Lower lobe of right lung (tissue), 2 donors: ENCODE data around the gene OLFM1. TPM values are rescaled to one million over a fixed set of nuclear protein-coding genes. Genes with fewer than 3 reads are reported as not detected.
A peak's percentile ranks its signal among the peaks of the same experiment; 100 is the strongest.

Source experiments
- ATAC-seq, 2 donors: fragments of 200-7000 bp; cut with Tn5 transposase; one replicate each; pipeline ENCODE4 v1.9.1; 2020 to 2022; ENCODE audit warnings: mild to moderate bottlenecking in 2 of 2, moderate library complexity in 2 of 2
- DNase-seq: peaks from one replicate; pipeline ENCODE4 v3.0.0-alpha.2; 2020
- H3K27ac ChIP-seq: fragments of 200-600 bp; one replicate; pipeline ENCODE4 v1.8.0; 2022
- H3K27me3 ChIP-seq: fragments of 200-600 bp; one replicate; pipeline ENCODE4 v1.8.0; 2022; ENCODE audit warnings: low read depth
- H3K36me3 ChIP-seq: fragments of 200-600 bp; one replicate; pipeline ENCODE4 v1.8.0; 2022; ENCODE audit warnings: mild to moderate bottlenecking
- H3K4me1 ChIP-seq: fragments of 200-600 bp; one replicate; pipeline ENCODE4 v1.8.0; 2022
- H3K4me3 ChIP-seq: fragments of 200-600 bp; one replicate; pipeline ENCODE4 v1.8.0; 2022; ENCODE audit warnings: mild to moderate bottlenecking
- H3K9me3 ChIP-seq: fragments of 200-600 bp; one replicate; pipeline ENCODE4 v1.8.0; 2022
- CTCF ChIP-seq: fragments of 200-600 bp; IDR thresholded peaks from one replicate; pipeline ENCODE4 v1.8.0; 2022; ENCODE audit warnings: antibody characterized with exemption, mild to moderate bottlenecking
- intact Hi-C: fragments of 100-400 bp; cut with DNase I; formaldehyde crosslinking; loops from one replicate; pipeline ENCODE4 v1.11.0; 2022
- total RNA-seq: library from RNA; stranded (reverse); fragmentation: NEBNext Ultra II Directional; extraction: Animal tissue kit (Norgen Biotek cat#: 25700); gene quantifications from one replicate; pipeline ENCODE4 v1.2.1, GENCODE V29; 2021
- donor health status: DM: no; HTN: yes; CAD: no; lungs with severe emphysema.

The OLFM1 gene
- total RNA-seq, 1 donor from 2014 or later = 24.1 TPM

GRCh38 chr9:135067096-135067710 lies 20.3 kb upstream of the OLFM1 start:
- no peaks in the 10 kb centered on the region for H3K4me1 ChIP-seq
- H3K27me3 ChIP-seq = peaks cover 22% of the 10 kb centered on the region
- no peak for TF ChIP-seq CTCF
- H3K9me3 ChIP-seq = peaks cover 5% of the 10 kb centered on the region
- no peaks in the 10 kb centered on the region for H3K36me3 ChIP-seq
- ATAC-seq (no peak), DNase-seq (peak; percentile 20)
- intact Hi-C loops = no loop called here
- no peak overlapping the region for H3K4me3 ChIP-seq
- no peak overlapping the region for H3K27ac ChIP-seq

- no peaks in the 10 kb centered on the region for H3K4me1 ChIP-seq
- H3K4me3 ChIP-seq = no peak overlapping the region
- no peak for ATAC-seq
- TF ChIP-seq CTCF = no peak
- H3K27me3 ChIP-seq = peaks cover 17% of the 10 kb centered on the region
- H3K27ac ChIP-seq = no peak overlapping the region
- intact Hi-C loops = no loop called here
- peaks cover under 1% of the 10 kb centered on the region for H3K9me3 ChIP-seq
- no peaks in the 10 kb centered on the region for H3K36me3 ChIP-seq
- peak; percentile 38 for DNase-seq
These were observed 18.6 kb upstream of the OLFM1 start for GRCh38 chr9:135068776-135069415.

DNA sequence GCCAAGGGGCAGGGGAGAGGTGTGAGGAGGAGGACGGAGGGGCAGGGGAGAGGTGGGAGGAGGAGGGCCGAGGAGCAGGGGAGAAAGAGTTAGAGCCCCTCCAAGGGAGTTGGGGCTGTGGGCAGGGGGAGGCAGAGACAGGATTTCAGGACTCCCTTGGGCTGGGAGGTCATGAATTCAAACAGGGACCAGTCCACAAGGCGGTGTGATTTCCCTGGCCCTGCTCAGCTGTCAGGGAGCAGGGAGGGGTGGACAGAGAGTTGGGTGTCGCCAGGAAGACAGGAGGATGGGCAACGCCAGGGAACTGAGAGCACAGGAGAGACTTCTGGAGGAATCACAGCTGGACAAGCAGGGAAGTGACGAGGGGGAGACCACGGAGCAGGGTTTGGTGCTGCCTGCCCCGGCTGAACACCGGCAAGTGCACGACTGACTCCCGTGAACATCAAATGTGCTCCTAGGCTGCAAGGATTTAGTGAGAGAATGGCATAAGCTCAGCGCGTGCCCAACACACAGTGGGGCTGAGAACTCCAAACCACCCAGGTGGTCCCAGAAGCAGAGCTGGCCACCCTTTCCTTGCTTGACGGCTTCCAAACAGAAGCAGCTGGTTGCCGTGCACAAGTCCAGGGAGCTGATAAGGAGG lies 17.8 kb upstream of the OLFM1 start:
- no peaks in the 10 kb centered on the region for H3K36me3 ChIP-seq
- ATAC-seq (no peak), DNase-seq (peak; percentile 12)
- no peak for TF ChIP-seq CTCF
- no peaks in the 10 kb centered on the region for H3K4me1 ChIP-seq
- no peaks in the 10 kb centered on the region for H3K9me3 ChIP-seq
- H3K27me3 ChIP-seq = peaks cover 17% of the 10 kb centered on the region
- H3K4me3 ChIP-seq = no peak overlapping the region
- intact Hi-C loops = no loop called here
- H3K27ac ChIP-seq = no peak overlapping the region

GRCh38 chr9:135070198-135070951 lies 17.1 kb upstream of the OLFM1 start:
- intact Hi-C loops = no loop called here
- H3K9me3 ChIP-seq = no peaks in the 10 kb centered on the region
- no peaks in the 10 kb centered on the region for H3K4me1 ChIP-seq
- DNase-seq = peak; percentile 30
- no peaks in the 10 kb centered on the region for H3K36me3 ChIP-seq
- H3K4me3 ChIP-seq = no peak overlapping the region
- H3K27ac ChIP-seq = no peak overlapping the region
- no peak for TF ChIP-seq CTCF
- H3K27me3 ChIP-seq = peaks cover 17% of the 10 kb centered on the region
- no peak for ATAC-seq

DNA sequence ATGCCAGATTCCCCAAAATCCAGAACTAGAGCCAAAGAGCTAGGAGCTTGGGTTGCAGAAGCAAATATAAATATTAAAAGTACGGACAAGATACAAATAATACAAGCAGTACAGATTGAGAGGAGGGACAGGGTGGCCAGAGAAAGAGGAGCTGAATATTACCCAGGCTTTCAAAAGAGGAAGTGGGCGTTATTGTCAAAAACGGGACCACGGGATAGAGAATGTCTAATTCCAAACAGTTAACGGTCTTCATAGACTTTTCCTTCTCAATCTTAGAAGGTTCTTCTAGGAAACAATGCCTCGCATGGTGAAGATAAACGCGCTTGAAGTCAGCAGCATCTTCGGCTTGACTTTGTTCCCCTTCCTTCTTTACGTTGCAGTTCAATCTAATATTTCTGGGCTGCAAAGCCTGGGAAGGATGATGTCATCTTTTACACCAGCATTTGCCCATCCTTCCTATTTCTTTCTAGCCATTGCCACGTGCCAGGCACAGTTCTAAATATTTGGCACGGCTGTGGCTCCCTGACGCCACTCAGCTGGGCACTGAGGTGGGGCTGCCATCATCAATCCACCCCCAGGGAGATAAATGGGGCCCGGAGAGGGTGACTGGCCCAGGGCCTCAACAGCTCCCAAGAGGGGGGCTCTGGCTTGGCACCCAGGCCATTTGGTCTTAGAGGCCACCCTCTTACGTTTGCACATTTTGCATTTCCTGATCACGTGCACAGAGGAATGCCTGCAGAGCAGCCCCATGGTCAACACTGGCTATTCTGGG lies 16.3 kb upstream of the OLFM1 start:
- H3K36me3 ChIP-seq = no peaks in the 10 kb centered on the region
- TF ChIP-seq CTCF = no peak
- no peak for ATAC-seq
- no peak for DNase-seq
- no peak overlapping the region for H3K4me3 ChIP-seq
- no peak overlapping the region for H3K27ac ChIP-seq
- peaks cover 4% of the 10 kb centered on the region for H3K4me1 ChIP-seq
- H3K27me3 ChIP-seq = peaks cover 25% of the 10 kb centered on the region
- intact Hi-C loops = no loop called here
- H3K9me3 ChIP-seq = no peaks in the 10 kb centered on the region
